Breast epithelium (tissue), 4 donors: Measurements from ENCODE around the gene NEDD1. TPM values are rescaled to one million over a fixed set of nuclear protein-coding genes. Genes with fewer than 3 reads are reported as not detected.
A peak's percentile ranks its signal among the peaks of the same experiment; 100 is the strongest.

Experiments
- DNase-seq, 2 donors: peaks; one replicate each; pipeline ENCODE4 v3.0.0-alpha.2; 2019; ENCODE audit warnings: low spot score in 2 of 2
- H3K27ac ChIP-seq, 2 donors: fragments of 200-600 bp; sonication (generic) in 1 of 2; one replicate each; pipeline ENCODE4 v1.5.1; 2016 to 2019; ENCODE audit warnings: mild to moderate bottlenecking in 1 of 2
- H3K27me3 ChIP-seq, 2 donors: fragments of 200-600 bp; sonication (generic) in 1 of 2; one replicate each; pipeline versions ENCODE4 v1.5.1 to v1.6.0; 2017 to 2019; ENCODE audit warnings: control low read depth in 1 of 2, mild to moderate bottlenecking in 1 of 2
- H3K36me3 ChIP-seq: fragments of 200-600 bp; one replicate; pipeline ENCODE4 v1.5.1; 2019
- H3K4me1 ChIP-seq, 2 donors: fragments of 200-600 bp; sonication (generic); one replicate each; pipeline ENCODE4 v1.5.1; 2016 to 2019; ENCODE audit warnings: control low read depth in 1 of 2
- H3K4me3 ChIP-seq, 3 donors: fragments of 200-600 bp; sonication (generic); 1 replicate in 2 of 3; 2 replicates in 1 of 3; pipeline ENCODE4 v1.5.1; 2016 to 2019; ENCODE audit warnings: mild to moderate bottlenecking in 3 of 3, moderate library complexity in 2 of 3
- H3K9me3 ChIP-seq, 2 donors: fragments of 200-600 bp; sonication (generic) in 1 of 2; one replicate each; pipeline ENCODE4 v1.5.1; 2016 to 2019; ENCODE audit warnings: control low read depth in 1 of 2
- CTCF ChIP-seq, 3 donors: fragments of 450-650 bp; IDR thresholded peaks; one replicate each; pipeline ENCODE4 v1.5.1; 2016 to 2017; ENCODE audit warnings: antibody characterized with exemption in 3 of 3, mild to moderate bottlenecking in 3 of 3, moderate library complexity in 3 of 3
- POLR2A ChIP-seq: fragments of 450-650 bp; IDR thresholded peaks from one replicate; pipeline ENCODE4 v1.6.1; 2016; ENCODE audit warnings: antibody characterized with exemption, mild to moderate bottlenecking, moderate library complexity
- POLR2AphosphoS5 ChIP-seq, 3 donors: sonication (generic); formaldehyde crosslinking; IDR thresholded peaks; one replicate each; pipeline ENCODE4 v1.6.1; 2017; ENCODE audit warnings: antibody characterized with exemption in 3 of 3
- intact Hi-C: fragments of 100-400 bp; cut with DNase I; formaldehyde crosslinking; loops from one replicate; pipeline ENCODE4 v1.15.1; 2023; ENCODE audit warnings: low total_unique reads
- total RNA-seq, 3 donors: library from RNA; depleted of rRNA; stranded (reverse); fragments of >200 nt; gene quantifications; one replicate each; pipeline ENCODE4 v1.1.0, GENCODE V29; 2016

The NEDD1 gene
- total RNA-seq, 3 donors from 2014 or later = 11.5 to 26.8 (median 19.0) TPM

GRCh38 chr12:96908423-96908675 is 1.3 kb downstream of the NEDD1 start:
- Histone ChIP-seq H3K27ac (peak overlapping the region in 1 of 2 donors; percentile 95), H3K9me3 (no peaks in the 10 kb centered on the region), H3K4me1 (no peaks in the 10 kb centered on the region), H3K27me3 (no peaks in the 10 kb centered on the region), H3K4me3 (peak overlapping the region in 2 of 3 donors; percentile 87 to 95), H3K36me3 (no peaks in the 10 kb centered on the region)
- no peak for DNase-seq
- TF ChIP-seq POLR2A (no peak), POLR2AphosphoS5 (IDR thresholded peaks at IDR 0.05) (no peak), CTCF (IDR thresholded peaks at IDR 0.05) (no peak)
- intact Hi-C loops = no loop called here

GRCh38 chr12:96912261-96912660 is 5.2 kb downstream of the NEDD1 start:
- no peak overlapping the region for H3K4me3 ChIP-seq
- intact Hi-C loops = no loop called here
- no peaks in the 10 kb centered on the region for H3K36me3 ChIP-seq
- no peaks in the 10 kb centered on the region for H3K9me3 ChIP-seq
- TF ChIP-seq CTCF (IDR thresholded peaks at IDR 0.05) (no peak), POLR2AphosphoS5 (IDR thresholded peaks at IDR 0.05) (no peak), POLR2A (no peak)
- no peaks in the 10 kb centered on the region for H3K27me3 ChIP-seq
- no peaks in the 10 kb centered on the region for H3K4me1 ChIP-seq
- no peak for DNase-seq
- no peak overlapping the region for H3K27ac ChIP-seq

- Histone ChIP-seq H3K36me3 (no peaks in the 10 kb centered on the region), H3K9me3 (no peaks in the 10 kb centered on the region), H3K27me3 (no peaks in the 10 kb centered on the region), H3K4me1 (no peaks in the 10 kb centered on the region), H3K27ac (no peak overlapping the region), H3K4me3 (no peak overlapping the region)
- DNase-seq = no peak
- no peak for TF ChIP-seq POLR2A
- TF ChIP-seq CTCF (IDR thresholded peaks at IDR 0.05) = no peak
- no peak for TF ChIP-seq POLR2AphosphoS5 (IDR thresholded peaks at IDR 0.05)
- intact Hi-C loops = no loop called here
Measured at GRCh38 chr12:96912943-96913342, 5.9 kb downstream of the NEDD1 start.

- no peaks in the 10 kb centered on the region for H3K9me3 ChIP-seq
- H3K27ac ChIP-seq = no peak overlapping the region
- H3K4me1 ChIP-seq = no peaks in the 10 kb centered on the region
- no peak for DNase-seq
- no peaks in the 10 kb centered on the region for H3K27me3 ChIP-seq
- TF ChIP-seq POLR2A = no peak
- no peak for TF ChIP-seq POLR2AphosphoS5 (IDR thresholded peaks at IDR 0.05)
- no peak for TF ChIP-seq CTCF (IDR thresholded peaks at IDR 0.05)
- intact Hi-C loops = no loop called here
- no peak overlapping the region for H3K4me3 ChIP-seq
- H3K36me3 ChIP-seq = peaks cover 6% of the 10 kb centered on the region
Measured at GRCh38 chr12:96919510-96920210, 12.6 kb downstream of the NEDD1 start.

- H3K36me3 ChIP-seq = no peaks in the 10 kb centered on the region
- H3K4me1 ChIP-seq = no peaks in the 10 kb centered on the region
- intact Hi-C loops = no loop called here
- no peaks in the 10 kb centered on the region for H3K9me3 ChIP-seq
- no peak for DNase-seq
- H3K27me3 ChIP-seq = no peaks in the 10 kb centered on the region
- H3K4me3 ChIP-seq = no peak overlapping the region
- TF ChIP-seq POLR2A (no peak), CTCF (IDR thresholded peaks at IDR 0.05) (no peak), POLR2AphosphoS5 (IDR thresholded peaks at IDR 0.05) (no peak)
- no peak overlapping the region for H3K27ac ChIP-seq
Measured at GRCh38 chr12:96948782-96949181, 41.7 kb downstream of the NEDD1 start.
